Gastrocnemius medialis (tissue), 4 donors: ENCODE measurements around the gene NDUFS8. TPM values are rescaled to one million over a fixed set of nuclear protein-coding genes. Genes with fewer than 3 reads are reported as not detected.

Experiments
- ATAC-seq, 2 donors: fragments of 150-250 bp; one replicate each; pipeline ENCODE4 v1.9.1; 2016
- DNase-seq, 2 donors: peaks; one replicate each; pipeline ENCODE4 v3.0.0-alpha.2; 2019
- H3K27ac ChIP-seq, 4 donors: fragments of 200-600 bp; sonication (generic); 1 replicate in 1 of 4; 2 replicates in 3 of 4; pipeline ENCODE4 v1.5.1; 2016 to 2018; ENCODE audit warnings: mild to moderate bottlenecking in 2 of 4, moderate library complexity in 1 of 4
- H3K27me3 ChIP-seq, 3 donors: fragments of 200-600 bp; sonication (generic) in 2 of 3; 1 replicate in 1 of 3; 2 replicates in 2 of 3; pipeline versions ENCODE4 v1.5.1 to v1.6.0; 2016 to 2019; ENCODE audit warnings: mild to moderate bottlenecking in 1 of 3, moderate library complexity in 1 of 3
- H3K36me3 ChIP-seq, 2 donors: fragments of 200-600 bp; sonication (generic) in 1 of 2; one replicate each; pipeline ENCODE4 v1.5.1; 2017 to 2018
- H3K4me1 ChIP-seq, 2 donors: fragments of 200-600 bp; sonication (generic) in 1 of 2; one replicate each; pipeline ENCODE4 v1.5.1; 2016 to 2017; ENCODE audit warnings: mild to moderate bottlenecking in 2 of 2
- H3K4me3 ChIP-seq, 4 donors: fragments of 200-600 bp; sonication (generic) in 3 of 4; 1 replicate in 1 of 4; 2 replicates in 3 of 4; pipeline ENCODE4 v1.5.1; 2016 to 2019; ENCODE audit warnings: mild to moderate bottlenecking in 2 of 4
- H3K9me3 ChIP-seq, 3 donors: fragments of 200-600 bp; sonication (generic) in 2 of 3; 1 replicate in 1 of 3; 2 replicates in 2 of 3; pipeline ENCODE4 v1.5.1; 2016 to 2019
- CTCF ChIP-seq, 5 experiments: fragments of 450-650 bp in 3 of 5; fragments of 200-600 bp in 2 of 5; sonication (generic) in 2 of 5; IDR thresholded peaks in 4 of 5; conservative IDR thresholded peaks in 1 of 5; 1 replicate in 4 of 5; 2 replicates in 1 of 5; pipeline ENCODE4 v1.5.1; 2016 to 2019; ENCODE audit warnings: antibody characterized with exemption in 5 of 5, mild to moderate bottlenecking in 3 of 5, moderate library complexity in 3 of 5
- POLR2A ChIP-seq, 2 donors: fragments of 450-650 bp; IDR thresholded peaks; one replicate each; pipeline ENCODE4 v1.6.1; 2017; ENCODE audit warnings: antibody characterized with exemption in 2 of 2, mild to moderate bottlenecking in 2 of 2, moderate library complexity in 2 of 2
- in situ Hi-C, 4 donors: fragments of 200-750 bp; cut with MboI; loops; one replicate each; pipeline versions ENCODE4 v1.15.0 to v1.8.0; 2017; ENCODE audit warnings: low sequenced_read_pairs in 4 of 4
- intact Hi-C: fragments of 100-400 bp; cut with DNase I; formaldehyde crosslinking; loops from one replicate; pipeline ENCODE4 v1.15.1; 2023; ENCODE audit warnings: low total_unique reads
- total RNA-seq, 4 donors: library from RNA; depleted of rRNA; stranded (reverse); fragments of >200 nt; gene quantifications; one replicate each; pipeline versions ENCODE4 v1.1.0 to v1.2.3, GENCODE V29; 2016

The NDUFS8 gene
- total RNA-seq, 4 donors from 2014 or later = 242 to 432 (median 307) TPM

- in situ Hi-C loops = no loop called here
- Histone ChIP-seq H3K36me3 (no peaks in the 10 kb centered on the region), H3K4me3 (no peak overlapping the region), H3K27ac (no peak overlapping the region), H3K9me3 (no peaks in the 10 kb centered on the region), H3K27me3 (no peaks in the 10 kb centered on the region), H3K4me1 (no peaks in the 10 kb centered on the region)
- ATAC-seq = no peak
- intact Hi-C loops = no loop called here
- DNase-seq = no peak
- TF ChIP-seq POLR2A (IDR thresholded peaks at IDR 0.05) (no peak), CTCF (IDR thresholded peaks at IDR 0.05 in 4 of 5, conservative IDR thresholded peaks at IDR 0.05 in 1 of 5) (no peak)
Measured at GRCh38 chr11:68047437-68048290, 17.2 kb downstream of the NDUFS8 start.

GRCh38 chr11:68048681-68049508 is 18.4 kb downstream of the NDUFS8 start:
- no peak overlapping the region for H3K4me3 ChIP-seq
- in situ Hi-C loops = no loop called here
- no peaks in the 10 kb centered on the region for H3K9me3 ChIP-seq
- no peak for TF ChIP-seq CTCF (IDR thresholded peaks at IDR 0.05 in 4 of 5, conservative IDR thresholded peaks at IDR 0.05 in 1 of 5)
- no peak for TF ChIP-seq POLR2A (IDR thresholded peaks at IDR 0.05)
- H3K27me3 ChIP-seq = no peaks in the 10 kb centered on the region
- peak in 1 of 2 donors; percentile 7 for DNase-seq
- H3K36me3 ChIP-seq = no peaks in the 10 kb centered on the region
- ATAC-seq = no peak
- intact Hi-C loops = no loop called here
- H3K27ac ChIP-seq = no peak overlapping the region
- H3K4me1 ChIP-seq = no peaks in the 10 kb centered on the region

DNA sequence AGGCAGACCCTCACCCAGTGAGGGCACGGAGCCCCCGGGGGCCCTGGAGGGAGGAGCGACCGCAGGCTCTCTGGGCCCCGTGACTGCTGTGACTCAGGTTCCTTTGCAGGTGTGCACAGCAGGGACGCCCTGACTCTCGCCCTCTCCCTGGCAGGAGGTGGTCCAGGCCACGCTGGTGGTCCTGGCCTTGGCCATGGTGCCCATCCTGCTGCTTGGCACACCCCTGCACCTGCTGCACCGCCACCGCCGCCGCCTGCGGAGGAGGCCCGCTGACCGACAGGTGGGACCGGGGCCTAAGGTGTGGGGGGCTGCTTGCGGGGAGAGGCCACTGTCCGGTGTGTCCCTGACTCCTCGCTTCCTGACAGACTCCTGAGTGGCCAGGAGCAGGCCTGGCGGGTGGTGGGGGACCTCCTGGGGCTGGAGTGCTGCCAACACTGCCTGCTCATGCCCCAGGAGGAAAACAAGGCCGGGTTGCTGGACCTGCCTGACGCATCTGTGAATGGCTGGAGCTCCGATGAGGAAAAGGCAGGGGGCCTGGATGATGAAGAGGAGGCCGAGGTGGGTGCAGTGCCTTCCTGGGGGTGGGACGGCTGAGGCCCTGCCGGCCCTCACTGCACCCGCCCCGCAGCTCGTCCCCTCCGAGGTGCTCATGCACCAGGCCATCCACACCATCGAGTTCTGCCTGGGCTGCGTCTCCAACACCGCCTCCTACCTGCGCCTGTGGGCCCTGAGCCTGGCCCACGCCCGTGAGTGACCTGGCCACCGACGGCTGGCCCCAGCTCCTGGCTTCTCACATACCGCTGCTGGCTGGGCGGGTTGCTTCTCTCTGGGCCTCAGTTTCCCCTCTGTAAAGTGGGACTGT is 19.3 kb downstream of the NDUFS8 start:
- intact Hi-C loops (no loop called here), in situ Hi-C loops (no loop called here)
- no peaks in the 10 kb centered on the region for H3K27me3 ChIP-seq
- DNase-seq (peak in 1 of 2 donors; percentile 10), ATAC-seq (no peak)
- no peaks in the 10 kb centered on the region for H3K36me3 ChIP-seq
- no peak overlapping the region for H3K4me3 ChIP-seq
- TF ChIP-seq CTCF (IDR thresholded peaks at IDR 0.05 in 4 of 5, conservative IDR thresholded peaks at IDR 0.05 in 1 of 5) (no peak), POLR2A (IDR thresholded peaks at IDR 0.05) (no peak)
- H3K4me1 ChIP-seq = no peaks in the 10 kb centered on the region
- H3K27ac ChIP-seq = no peak overlapping the region
- H3K9me3 ChIP-seq = no peaks in the 10 kb centered on the region

GRCh38 chr11:68050371-68050841 is 19.9 kb downstream of the NDUFS8 start:
- Histone ChIP-seq H3K36me3 (no peaks in the 10 kb centered on the region), H3K27ac (no peak overlapping the region), H3K27me3 (no peaks in the 10 kb centered on the region), H3K4me1 (no peaks in the 10 kb centered on the region), H3K9me3 (no peaks in the 10 kb centered on the region), H3K4me3 (no peak overlapping the region)
- peak in 1 of 2 donors; percentile 10 for DNase-seq
- in situ Hi-C loops = no loop called here
- intact Hi-C loops = no loop called here
- ATAC-seq = no peak
- TF ChIP-seq CTCF (IDR thresholded peaks at IDR 0.05 in 4 of 5, conservative IDR thresholded peaks at IDR 0.05 in 1 of 5) = no peak
- TF ChIP-seq POLR2A (IDR thresholded peaks at IDR 0.05) = no peak
